Small intestine (tissue), 16 donors: ENCODE measurements around the gene GUCA1C. TPM values are rescaled to one million over a fixed set of nuclear protein-coding genes. Genes with fewer than 3 reads are reported as not detected.

ENCODE experiments used
- DNase-seq, 2 donors: peaks; one replicate each; pipeline versions ENCODE4 v3.0.0 to v3.0.0-alpha.2; 2013
- FAIRE-seq: peaks from 2 replicates; lab custom pipeline; 2012; peaks lifted over from hg19 to GRCh38; lab: Jason Lieb, UNC
- H3K27ac ChIP-seq, 3 donors: one replicate each; pipeline ENCODE4 v1.5.1; 2013; ENCODE audit warnings: low read length in 2 of 3, mild to moderate bottlenecking in 2 of 3, control low read depth in 1 of 3, inconsistent platforms in 1 of 3, low read depth in 1 of 3, moderate library complexity in 1 of 3
- H3K27me3 ChIP-seq, 3 donors: one replicate each; pipeline ENCODE4 v1.6.1; 2013; ENCODE audit warnings: low read length in 3 of 3, inconsistent platforms in 1 of 3; ENCODE audit not compliant: control insufficient read depth in 3 of 3, insufficient read depth in 3 of 3
- H3K36me3 ChIP-seq, 3 donors: one replicate each; pipeline ENCODE4 v1.6.1; 2013; ENCODE audit warnings: low read length in 3 of 3, inconsistent platforms in 1 of 3, low read depth in 1 of 3, mild to moderate bottlenecking in 1 of 3, moderate library complexity in 1 of 3; ENCODE audit not compliant: control insufficient read depth in 3 of 3, insufficient read depth in 2 of 3
- H3K4me1 ChIP-seq, 3 donors: one replicate each; pipeline ENCODE4 v1.6.1; 2013; ENCODE audit warnings: low read length in 2 of 3, inconsistent platforms in 1 of 3, low read depth in 1 of 3, mild to moderate bottlenecking in 1 of 3, moderate library complexity in 1 of 3; ENCODE audit not compliant: control insufficient read depth in 3 of 3, insufficient read depth in 2 of 3
- H3K4me3 ChIP-seq, 3 donors: one replicate each; pipeline ENCODE4 v1.5.1; 2013; ENCODE audit warnings: low read length in 3 of 3, control low read depth in 1 of 3, inconsistent platforms in 1 of 3, low read depth in 1 of 3, mild to moderate bottlenecking in 1 of 3, moderate library complexity in 1 of 3
- H3K9me3 ChIP-seq, 2 donors: one replicate each; pipeline ENCODE4 v1.6.1; 2013; ENCODE audit warnings: low read depth in 1 of 2, low read length in 1 of 2; ENCODE audit not compliant: control insufficient read depth in 2 of 2, insufficient read depth in 1 of 2
- WGBS, 3 donors: extraction: QIAGEN DNeasy Blood & Tissue Kit; methylation state at CpG; one replicate each; pipeline ENCODE4 v1.1.7; 2013; 5-methylcytosine and 5-hydroxymethylcytosine counted together
- long read RNA-seq, 10 donors: transcript quantifications; one replicate each; lab custom pipeline, GENCODE V29; 2026
- polyA plus RNA-seq, 4 donors: library from polyadenylated mRNA; stranded (reverse) in 3 of 4; unstranded in 1 of 4; fragments of 200-250 nt in 3 of 4; fragments of 120-200 nt in 1 of 4; gene quantifications; one replicate each; pipeline versions ENCODE4 v1.2.1 to v1.2.3, GENCODE V29; 2013
- donor health status: healthy with polysubstance abuse.
- donor health status: control.
- donor health status: control.
- donor health status: Bipolar disorder and iron deficiency.
- donor health status: healthy.

GUCA1C gene
- polyA plus RNA-seq, result not detected
- long read RNA-seq, donor 1, result 0 reads
- long read RNA-seq, donor 2, result 0 reads
- long read RNA-seq, donor 3, result 0 reads
- long read RNA-seq, donor 4, result 0 reads
- long read RNA-seq, donor 5, result 0 reads
- long read RNA-seq, donor 6, result 0 reads
- long read RNA-seq, donor 7, result 0 reads
- long read RNA-seq, donor 8, result 0 reads
- long read RNA-seq, donor 9, result 0 reads
- long read RNA-seq, donor 10, result 0 reads

- Histone ChIP-seq H3K27me3 (no peaks in the 10 kb centered on the region), H3K4me1 (no peaks in the 10 kb centered on the region), H3K9me3 (no peaks in the 10 kb centered on the region), H3K27ac (no peak within 1 kb of the TSS), H3K36me3 (no peaks in the 10 kb centered on the region), H3K4me3 (no peak within 1 kb of the TSS)
- 89 to 93% (median 92%) methylated on average over 1 of the region's 1 CpG for WGBS, 3 donors
- DNase-seq, result no peak
- FAIRE-seq, result no peak
Measured at GRCh38 chr3:108953700-108954099, at the start of gene GUCA1C. Gene GUCA1C (minus strand): TSS chr3:108953879. CDS start chr3:108953762, 117 bp downstream.

- Histone ChIP-seq H3K27me3 (no peaks in the 10 kb centered on the region), H3K36me3 (no peaks in the 10 kb centered on the region), H3K9me3 (no peaks in the 10 kb centered on the region), H3K4me1 (no peaks in the 10 kb centered on the region), H3K4me3 (no peak overlapping the region), H3K27ac (no peak overlapping the region)
- FAIRE-seq (no peak), DNase-seq (no peak)
- 68 to 71% (median 70%) methylated on average over 3 of the region's 3 CpGs for WGBS, 3 donors
Measured at GRCh38 chr3:108998436-108998835, 44.8 kb upstream of the GUCA1C start.

- 0% methylated on average over 1 of the region's 1 CpG for WGBS, 3 donors
- FAIRE-seq (no peak), DNase-seq (no peak)
- H3K36me3 ChIP-seq, result no peaks in the 10 kb centered on the region
- H3K9me3 ChIP-seq, result peaks cover 0 to 3% of the 10 kb centered on the region in 2 donors
- H3K27ac ChIP-seq, result no peak overlapping the region
- H3K4me1 ChIP-seq, result no peaks in the 10 kb centered on the region
- no peak overlapping the region for H3K4me3 ChIP-seq
- no peaks in the 10 kb centered on the region for H3K27me3 ChIP-seq
Measured at GRCh38 chr3:108985844-108986243, 32.2 kb upstream of the GUCA1C start.

GRCh38 chr3:108983051-108983450 lies 29.4 kb upstream of the GUCA1C start:
- Histone ChIP-seq H3K27me3 (no peaks in the 10 kb centered on the region), H3K9me3 (no peaks in the 10 kb centered on the region), H3K4me3 (no peak overlapping the region), H3K4me1 (no peaks in the 10 kb centered on the region), H3K36me3 (no peaks in the 10 kb centered on the region), H3K27ac (no peak overlapping the region)
- 92 to 98% (median 97%) methylated on average over 1 of the region's 1 CpG for WGBS, 3 donors
- DNase-seq, result no peak
- no peak for FAIRE-seq

- Histone ChIP-seq H3K27ac (no peak overlapping the region), H3K9me3 (no peaks in the 10 kb centered on the region), H3K4me3 (no peak overlapping the region), H3K27me3 (no peaks in the 10 kb centered on the region), H3K4me1 (no peaks in the 10 kb centered on the region), H3K36me3 (no peaks in the 10 kb centered on the region)
- WGBS, 3 donors, result 32 to 47% (median 40%) methylated on average over 2 of the region's 2 CpGs
- FAIRE-seq, result no peak
- DNase-seq, result no peak
Measured at GRCh38 chr3:108976058-108976457, 22.4 kb upstream of the GUCA1C start.

- WGBS, 3 donors, result 65 to 78% (median 72%) methylated on average over 1 of the region's 1 CpG
- Histone ChIP-seq H3K4me1 (no peaks in the 10 kb centered on the region), H3K4me3 (no peak overlapping the region), H3K27ac (no peak overlapping the region), H3K36me3 (no peaks in the 10 kb centered on the region), H3K9me3 (no peaks in the 10 kb centered on the region), H3K27me3 (no peaks in the 10 kb centered on the region)
- FAIRE-seq, result no peak
- DNase-seq, result no peak
Measured at GRCh38 chr3:108973019-108973418, 19.3 kb upstream of the GUCA1C start.

GRCh38 chr3:108972482-108972881 lies 18.8 kb upstream of the GUCA1C start:
- no peak overlapping the region for H3K4me3 ChIP-seq
- no peaks in the 10 kb centered on the region for H3K4me1 ChIP-seq
- no peaks in the 10 kb centered on the region for H3K9me3 ChIP-seq
- DNase-seq (no peak), FAIRE-seq (no peak)
- H3K36me3 ChIP-seq, result no peaks in the 10 kb centered on the region
- H3K27ac ChIP-seq, result no peak overlapping the region
- H3K27me3 ChIP-seq, result no peaks in the 10 kb centered on the region
- WGBS, 3 donors, result 76 to 79% (median 78%) methylated on average over 3 of the region's 3 CpGs

- no peak overlapping the region for H3K27ac ChIP-seq
- WGBS, 3 donors, result 47 to 56% (median 51%) methylated on average over 3 of the region's 3 CpGs
- no peaks in the 10 kb centered on the region for H3K4me1 ChIP-seq
- H3K4me3 ChIP-seq, result no peak overlapping the region
- H3K36me3 ChIP-seq, result no peaks in the 10 kb centered on the region
- no peak for FAIRE-seq
- no peaks in the 10 kb centered on the region for H3K27me3 ChIP-seq
- no peaks in the 10 kb centered on the region for H3K9me3 ChIP-seq
- no peak for DNase-seq
Measured at GRCh38 chr3:108970561-108970960, 16.9 kb upstream of the GUCA1C start.

GRCh38 chr3:108966773-108967172 lies 13.1 kb upstream of the GUCA1C start:
- no peak for FAIRE-seq
- 69 to 90% (median 87%) methylated on average over 3 of the region's 3 CpGs for WGBS, 3 donors

More at GRCh38 chr3:108966773-108967172, 13.1 kb upstream of the GUCA1C start:
- no peaks in the 10 kb centered on the region for H3K27me3 ChIP-seq
- no peak overlapping the region for H3K4me3 ChIP-seq
- no peaks in the 10 kb centered on the region for H3K36me3 ChIP-seq
- H3K4me1 ChIP-seq, result no peaks in the 10 kb centered on the region
- no peak for DNase-seq
- no peaks in the 10 kb centered on the region for H3K9me3 ChIP-seq
- no peak overlapping the region for H3K27ac ChIP-seq
